Muscle of back (tissue), 11 donors: Measurements from ENCODE around the gene PPOX. TPM values are rescaled to one million over a fixed set of nuclear protein-coding genes. Genes with fewer than 3 reads are reported as not detected.

ENCODE experiments used
- DNase-seq, 3 donors: peaks; one replicate each; pipeline versions ENCODE4 v3.0.0 to v3.0.0-alpha.2; 2013
- polyA plus RNA-seq, 10 donors: library from polyadenylated mRNA; unstranded; fragments of 120-200 nt; gene quantifications; one replicate each; pipeline ENCODE4 v1.2.1, GENCODE V29; 2013; ENCODE audit not compliant: insufficient read length in 10 of 10

Gene PPOX
- polyA plus RNA-seq, 10 donors, result 15.2 to 29.1 (median 19.1) TPM

- no peak for DNase-seq
Measured at GRCh38 chr1:161145832-161146231, 20.4 kb upstream of the PPOX start.

GRCh38 chr1:161153176-161153575 is 13.1 kb upstream of the PPOX start:
- DNase-seq, result peak in 1 of 3 donors; percentile 21

GRCh38 chr1:161153682-161154337 is 12.4 kb upstream of the PPOX start, which contains the start of gene UFC1:
Gene UFC1 (plus strand): TSS chr1:161153978. CDS start chr1:161153998, 20 bp downstream.
- DNase-seq, result peak; percentile 88 to 97 (median 91)

- no peak for DNase-seq
Measured at GRCh38 chr1:161157867-161158266, 8.4 kb upstream of the PPOX start.

- DNase-seq, result no peak
Measured at GRCh38 chr1:161158316-161159010, 7.8 kb upstream of the PPOX start.

- DNase-seq, result peak; percentile 92 to 97 (median 95)
Measured at GRCh38 chr1:161159087-161159912, 6.9 kb upstream of the PPOX start, which contains the start of gene USP21. Gene USP21 (plus strand): TSS chr1:161159500. CDS start chr1:161160641, 1,141 bp downstream.

- DNase-seq, result no peak
Measured at GRCh38 chr1:161159913-161160243, 6.3 kb upstream of the PPOX start.

- no peak for DNase-seq
Measured at GRCh38 chr1:161160671-161161145, 5.5 kb upstream of the PPOX start.

- no peak for DNase-seq
Measured at GRCh38 chr1:161161652-161162051, 4.6 kb upstream of the PPOX start.

GRCh38 chr1:161162052-161162451 is 4.2 kb upstream of the PPOX start:
- no peak for DNase-seq

- DNase-seq, result no peak
Measured at GRCh38 chr1:161162806-161163205, 3.4 kb upstream of the PPOX start.

- DNase-seq, result no peak
Measured at GRCh38 chr1:161163793-161164192, 2.4 kb upstream of the PPOX start.

- DNase-seq, result no peak
Measured at GRCh38 chr1:161164901-161165610, 1.2 kb upstream of the PPOX start.

- DNase-seq, result peak in 1 of 3 donors; percentile 55
Measured at GRCh38 chr1:161166669-161167548, 683 bp downstream of the PPOX start.

- no peak for DNase-seq
Measured at GRCh38 chr1:161168906-161169305, 2.7 kb downstream of the PPOX start.

GRCh38 chr1:161171191-161171590 is 5.0 kb downstream of the PPOX start:
- no peak for DNase-seq

- no peak for DNase-seq
Measured at GRCh38 chr1:161171696-161172095, 5.5 kb downstream of the PPOX start.

- DNase-seq, result no peak
Measured at GRCh38 chr1:161172349-161172748, 6.1 kb downstream of the PPOX start.

- peak in 2 of 3 donors; percentile 65 to 72 for DNase-seq
Measured at GRCh38 chr1:161172776-161173376, 6.7 kb downstream of the PPOX start.

- DNase-seq, result no peak
Measured at GRCh38 chr1:161173711-161174110, 7.5 kb downstream of the PPOX start.
